H1 (cell line): ENCODE data around the gene HOGA1. TPM values are rescaled to one million over a fixed set of nuclear protein-coding genes. Genes with fewer than 3 reads are reported as not detected.

Source experiments
- CTCF ChIA-PET: fragments of 300-600 bp; sonication (Branson Sonifier 250); formaldehyde crosslinking; loops from one replicate; lab custom pipeline; 2021; ENCODE audit not compliant: partially characterized antibody; lab: Charles Lee
- POLR2A ChIA-PET: fragments of 300-600 bp; sonication (Branson Sonifier 250); formaldehyde crosslinking; loops from one replicate; lab custom pipeline; 2021; ENCODE audit warnings: inconsistent platforms; ENCODE audit not compliant: partially characterized antibody; lab: Charles Lee
- DNase-seq, 2 experiments: peaks; one replicate each; pipeline versions ENCODE4 v3.0.0 to v3.0.0-alpha.2; 2010 to 2022; ENCODE audit warnings: low spot score in 2 of 2, low read depth in 1 of 2, mixed read lengths in 1 of 2
- FAIRE-seq: peaks from 2 replicates; lab custom pipeline; 2011; peaks lifted over from hg19 to GRCh38; lab: Jason Lieb, UNC
- H2AFZ ChIP-seq: 2 replicates; pipeline ENCODE4 v1.8.1; 2012; ENCODE audit warnings: low read length, inconsistent platforms
- H2AK5ac ChIP-seq: 2 replicates; pipeline ENCODE4 v1.6.1; 2013; ENCODE audit warnings: low read depth, low read length
- H2BK120ac ChIP-seq: replicated peaks from 2 replicates; pipeline ENCODE3; 2013; ENCODE audit warnings: low read depth, low read length, inconsistent platforms
- H2BK12ac ChIP-seq: 2 replicates; pipeline ENCODE4 v1.6.1; 2013; ENCODE audit warnings: low read depth, low read length
- H2BK15ac ChIP-seq: 2 replicates; pipeline ENCODE4 v1.6.1; 2013; ENCODE audit warnings: low read length
- H2BK20ac ChIP-seq: 2 replicates; pipeline ENCODE4 v1.6.1; 2013; ENCODE audit warnings: low read length
- H2BK5ac ChIP-seq: 2 replicates; pipeline ENCODE4 v1.6.1; 2013; ENCODE audit warnings: low read depth, low read length
- H3K14ac ChIP-seq: 2 replicates; pipeline ENCODE4 v1.6.1; 2013; ENCODE audit warnings: inconsistent platforms; ENCODE audit not compliant: insufficient read length
- H3K18ac ChIP-seq: 2 replicates; pipeline ENCODE4 v1.6.1; 2013; ENCODE audit warnings: low read length; ENCODE audit errors: extremely low read depth
- H3K23ac ChIP-seq: 2 replicates; pipeline ENCODE4 v1.6.1; 2013; ENCODE audit warnings: inconsistent platforms; ENCODE audit not compliant: insufficient read length
- H3K23me2 ChIP-seq: 2 replicates; pipeline ENCODE4 v1.6.1; 2013; ENCODE audit warnings: low read depth, low read length
- H3K27ac ChIP-seq: 2 replicates; pipeline ENCODE4 v1.6.1; 2011; ENCODE audit warnings: low read depth, low read length, inconsistent platforms
- H3K27me3 ChIP-seq, 4 experiments: replicated peaks in 1 of 4; 1 replicate in 1 of 4; 2 replicates in 3 of 4; pipeline versions ENCODE4 v1.6.1 to v1.8.1; 2011 to 2013; ENCODE audit warnings: low read length in 3 of 4, mild to moderate bottlenecking in 3 of 4, inconsistent platforms in 2 of 4, mixed read lengths in 2 of 4, moderate library complexity in 1 of 4; ENCODE audit not compliant: control insufficient read depth in 3 of 4, insufficient read depth in 3 of 4; ENCODE audit errors: extremely low read depth in 1 of 4
- H3K36me3 ChIP-seq, 4 experiments: 2 replicates each; pipeline versions ENCODE4 v1.6.1 to v1.8.1; 2011 to 2013; ENCODE audit warnings: mild to moderate bottlenecking in 4 of 4, low read length in 3 of 4, moderate library complexity in 2 of 4, control low read depth in 1 of 4, inconsistent platforms in 1 of 4; ENCODE audit not compliant: insufficient read depth in 4 of 4, control insufficient read depth in 2 of 4
- H3K4ac ChIP-seq: replicated peaks from 2 replicates; pipeline ENCODE3; 2013; ENCODE audit warnings: low read length, low read depth, mixed read lengths, inconsistent platforms; ENCODE audit not compliant: insufficient read length
- H3K4me1 ChIP-seq, 4 experiments: replicated peaks in 1 of 4; 1 replicate in 1 of 4; 2 replicates in 3 of 4; pipeline versions ENCODE4 v1.6.1 to v1.8.1; 2011 to 2013; ENCODE audit warnings: low read length in 3 of 4, inconsistent platforms in 2 of 4, mixed read lengths in 1 of 4; ENCODE audit not compliant: insufficient read depth in 4 of 4, control insufficient read depth in 3 of 4
- H3K4me2 ChIP-seq, 2 experiments: 2 replicates each; pipeline versions ENCODE4 v1.6.1 to v1.8.1; 2011 to 2013; ENCODE audit warnings: low read depth in 2 of 2, low read length in 2 of 2, control low read depth in 1 of 2, inconsistent platforms in 1 of 2, mild to moderate bottlenecking in 1 of 2; ENCODE audit not compliant: insufficient read depth in 1 of 2
- H3K4me3 ChIP-seq, 4 experiments: fragments of 200-600, 300-600 bp in 1 of 4; sonication (generic), shearing (Covaris generic), sonication (Bioruptor Twin) in 1 of 4; 2 replicates each; pipeline versions ENCODE4 v1.5.1 to v1.8.1; 2011 to 2016; ENCODE audit warnings: low read length in 4 of 4, low read depth in 3 of 4, control low read depth in 2 of 4, inconsistent platforms in 2 of 4, mild to moderate bottlenecking in 2 of 4, mixed read lengths in 1 of 4, moderate library complexity in 1 of 4; ENCODE audit not compliant: insufficient read depth in 2 of 4; ENCODE audit errors: extremely low read depth in 1 of 4
- H3K56ac ChIP-seq: replicated peaks from 2 replicates; pipeline ENCODE3; 2013; ENCODE audit warnings: low read depth, mild to moderate bottlenecking, mixed read lengths, low read length, inconsistent platforms; ENCODE audit not compliant: insufficient read length
- H3K79me1 ChIP-seq: 2 replicates; pipeline ENCODE4 v1.6.1; 2013; ENCODE audit warnings: low read depth, low read length, control low read depth
- H3K79me2 ChIP-seq, 2 experiments: 2 replicates each; pipeline versions ENCODE4 v1.6.1 to v1.8.1; 2012 to 2013; ENCODE audit warnings: low read length in 2 of 2, mild to moderate bottlenecking in 2 of 2, inconsistent platforms in 1 of 2; ENCODE audit not compliant: insufficient read depth in 2 of 2, control insufficient read depth in 1 of 2
- H3K9ac ChIP-seq, 4 experiments: replicated peaks in 1 of 4; 1 replicate in 1 of 4; 2 replicates in 3 of 4; pipeline versions ENCODE4 v1.6.1 to v1.8.1; 2011 to 2013; ENCODE audit warnings: low read depth in 3 of 4, low read length in 3 of 4, control low read depth in 2 of 4, mild to moderate bottlenecking in 2 of 4, moderate library complexity in 2 of 4, inconsistent platforms in 1 of 4; ENCODE audit errors: extremely low read depth in 1 of 4
- H3K9me3 ChIP-seq, 2 experiments: 2 replicates each; pipeline versions ENCODE4 v1.6.1 to v1.8.1; 2012 to 2013; ENCODE audit warnings: mild to moderate bottlenecking in 2 of 2, moderate library complexity in 2 of 2, control low read depth in 1 of 2, inconsistent platforms in 1 of 2, low read depth in 1 of 2, low read length in 1 of 2, mixed read lengths in 1 of 2; ENCODE audit not compliant: insufficient read depth in 2 of 2
- H4K20me1 ChIP-seq, 2 experiments: replicated peaks in 1 of 2; 2 replicates each; pipeline versions ENCODE3 to v1.8.1; 2011 to 2013; ENCODE audit warnings: inconsistent platforms in 2 of 2, low read length in 2 of 2, mild to moderate bottlenecking in 1 of 2; ENCODE audit not compliant: insufficient read depth in 2 of 2, control insufficient read depth in 1 of 2
- H4K5ac ChIP-seq: 2 replicates; pipeline ENCODE4 v1.6.1; 2013; ENCODE audit warnings: low read length, low read depth, mixed read lengths, inconsistent platforms; ENCODE audit not compliant: insufficient read length
- H4K8ac ChIP-seq: 2 replicates; pipeline ENCODE4 v1.8.0; 2013; ENCODE audit warnings: mild to moderate bottlenecking, moderate library complexity, low read length, inconsistent platforms; ENCODE audit not compliant: insufficient read depth; ENCODE audit errors: extremely low read depth
- H4K91ac ChIP-seq: replicated peaks from 2 replicates; pipeline ENCODE3; 2013; ENCODE audit warnings: low read length, mixed read lengths, inconsistent platforms; ENCODE audit not compliant: insufficient read length
- BACH1 ChIP-seq: IDR thresholded peaks from 2 replicates; pipeline ENCODE4 v1.6.1; 2012; ENCODE audit warnings: low read length, improper control_type of control experiment
- GABPA ChIP-seq: IDR thresholded peaks from 2 replicates; pipeline ENCODE4 v1.6.1; 2011; ENCODE audit warnings: mild to moderate bottlenecking, low read length, moderate library complexity, borderline replicate concordance; ENCODE audit not compliant: insufficient read depth
- JUN ChIP-seq: IDR thresholded peaks from 2 replicates; pipeline ENCODE4 v1.6.1; 2011; ENCODE audit warnings: low read depth, mild to moderate bottlenecking, improper control_type of control experiment, low read length
- JUND ChIP-seq: IDR thresholded peaks from 2 replicates; pipeline ENCODE4 v1.6.1; 2011; ENCODE audit warnings: mild to moderate bottlenecking, improper control_type of control experiment, low read length
- RNF2 ChIP-seq: fragments of 200-900, 300-1000 bp; sonication (generic); IDR thresholded peaks from 2 replicates; pipeline ENCODE4 v1.7.1; 2016; ENCODE audit warnings: borderline replicate concordance, low read depth, mild to moderate bottlenecking, antibody characterized with exemption, low read length; ENCODE audit not compliant: poor library complexity, severe bottlenecking; ENCODE audit errors: missing control alignments
- RXRA ChIP-seq: IDR thresholded peaks from 2 replicates; pipeline ENCODE4 v1.6.1; 2011; ENCODE audit warnings: low read depth, mild to moderate bottlenecking, low read length, moderate library complexity; ENCODE audit not compliant: insufficient read depth
- SP4 ChIP-seq: IDR thresholded peaks from 2 replicates; pipeline ENCODE4 v1.6.1; 2012; ENCODE audit warnings: low read length, inconsistent platforms
- SUZ12 ChIP-seq: fragments of 200-600 bp; sonication (generic); IDR thresholded peaks from 2 replicates; pipeline ENCODE4 v1.6.1; 2012; ENCODE audit warnings: mild to moderate bottlenecking, inconsistent platforms, low read length, moderate library complexity, mixed read lengths
- TBP ChIP-seq: IDR thresholded peaks from 2 replicates; pipeline ENCODE4 v1.6.1; 2011; ENCODE audit warnings: low read depth, low read length, improper control_type of control experiment
- YY1 ChIP-seq: IDR thresholded peaks from 2 replicates; pipeline ENCODE4 v1.6.1; 2011; ENCODE audit warnings: low read depth, mild to moderate bottlenecking, low read length
- WGBS, 2 experiments: shearing (Covaris generic) in 1 of 2; methylation state at CpG; one replicate each; pipeline versions ENCODE4 v1.1.6 to v1.1.7; 2013 to 2015; ENCODE audit warnings: low lambda C conversion rate in 2 of 2, mixed read lengths in 2 of 2, inconsistent platforms in 1 of 2, low coverage in 1 of 2, missing lambda C conversion rate in 1 of 2; ENCODE audit not compliant: insufficient replicate concordance in 2 of 2, insufficient coverage in 1 of 2, insufficient read length in 1 of 2; ENCODE audit errors: extremely low coverage in 1 of 2, missing lambda C conversion rate in 1 of 2; 5-methylcytosine and 5-hydroxymethylcytosine counted together
- polyA plus RNA-seq, 7 experiments: library from polyadenylated mRNA; depleted of rRNA in 3 of 7; stranded (reverse) in 5 of 7; unstranded in 2 of 7; fragments of >200 nt in 5 of 7; fragments of 200-250 nt in 2 of 7; gene quantifications; 1 replicate in 5 of 7; 2 replicates in 1 of 7; 4 replicates in 1 of 7; pipeline versions ENCODE4 v1.2.1 to v1.2.3, GENCODE V29; 2011 to 2013; ENCODE audit warnings: missing spikeins in 2 of 7, mixed read lengths in 2 of 7
- total RNA-seq: library from RNA; stranded (reverse); fragmentation: NEBNext Ultra II Directional; extraction: Animal tissue kit (Norgen Biotek cat#: 25700); gene quantifications from 2 replicates; pipeline ENCODE4 v1.2.1, GENCODE V29; 2021
- TF ChIP-seq, protein P1 (sequence below), 3 experiments: IDR thresholded peaks; 1 replicate in 2 of 3; 2 replicates in 1 of 3; pipeline versions ENCODE4 v1.5.1 to v1.6.1; 2011; ENCODE audit warnings: low read length in 3 of 3, mild to moderate bottlenecking in 3 of 3, inconsistent platforms in 2 of 3, low read depth in 1 of 3, moderate library complexity in 1 of 3; ENCODE audit not compliant: insufficient read depth in 1 of 3; ENCODE audit errors: control extremely low read depth in 1 of 3

The HOGA1 gene
- total and polyA plus RNA-seq, 2 of the 8 experiments (the other 6 are each of a cell fraction or from before 2014, with no cell fraction given), result 0.28 to 1.00 TPM

DNA sequence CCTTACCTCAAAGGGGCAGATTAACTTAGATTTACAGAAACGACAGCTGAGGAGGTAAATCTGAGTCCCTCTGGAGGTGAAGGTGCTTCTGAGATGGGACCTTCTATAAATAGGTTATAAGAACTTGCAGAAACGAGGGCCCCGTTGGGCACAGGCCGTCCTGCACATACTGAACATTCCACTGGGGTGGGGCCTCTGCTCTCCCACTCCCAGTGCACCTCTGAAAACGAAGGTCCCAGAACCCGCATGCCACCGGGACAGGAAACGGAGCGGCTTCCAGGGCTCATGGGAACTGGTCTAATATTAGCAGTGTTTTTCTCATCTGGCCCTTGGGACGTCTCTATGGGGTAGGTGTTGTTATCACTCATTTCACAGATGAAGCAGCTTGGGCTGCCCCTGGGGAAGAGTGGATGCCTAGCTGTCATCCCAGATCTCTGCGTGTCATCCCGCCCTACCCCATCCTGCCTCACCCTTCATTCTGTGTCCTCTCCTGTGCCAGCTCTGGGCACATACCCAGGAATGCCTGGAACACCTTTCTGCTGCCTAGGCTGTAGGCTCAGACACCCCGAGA lies 24.9 kb downstream of the HOGA1 start:
- Histone ChIP-seq H2BK120ac (no peak overlapping the region), H2BK20ac (no peak overlapping the region), H3K18ac (no peak overlapping the region), H3K27ac (no peak overlapping the region), H3K4me2 (no peak overlapping the region), H3K79me1 (no peaks in the 10 kb centered on the region), H2BK5ac (no peak overlapping the region), H4K8ac (peak overlapping the region; percentile 86; the same call in 1 of the 2 replicates), H3K9me3 (no peaks in the 10 kb centered on the region), H3K4me3 (no peak overlapping the region), H3K23ac (no peak overlapping the region), H3K14ac (no peak overlapping the region), H3K56ac (no peak overlapping the region), H4K20me1 (no peaks in the 10 kb centered on the region), H3K4ac (no peak overlapping the region), H4K91ac (no peak overlapping the region), H2BK15ac (no peak overlapping the region), H2AFZ (no peak overlapping the region), H3K36me3 (no peaks in the 10 kb centered on the region), H3K9ac (no peak overlapping the region), H2BK12ac (no peak overlapping the region), H3K4me1 (peaks cover 0 to 5% (median 3%) of the 10 kb centered on the region in 4 experiments; a peak in 5 of 7 replicates), H2AK5ac (0 out of 2 replicates have a peak overlapping the region, but pooled peaks have one; percentile 1), H3K27me3 (no peaks in the 10 kb centered on the region), H3K79me2 (no peaks in the 10 kb centered on the region), H3K23me2 (no peaks in the 10 kb centered on the region), H4K5ac (no peak overlapping the region)
- no peak for FAIRE-seq
- WGBS, 2 experiments, result 93% methylated on average over 13 of the region's 13 CpGs; no CpG with 5 or more reads in 1 of the 2 experiments
- ChIA-PET POLR2A (interaction anchor here (0.6 kb wide), 1 partner anchor 120 kb away, joined by 5 read pairs; no protein-coding TSS in a partner anchor), CTCF (interaction anchor here (0.6 to 12.2 kb wide), 15 partner anchors 8 to 202 kb away, joined by 3 to 152 read pairs (median 4); partner anchors contain the start of genes ANKRD2 and C10orf62)
- no peak for DNase-seq
- TF ChIP-seq SP4 (no peak), SUZ12 (no peak), JUN (no peak), TBP (no peak), JUND (no peak), YY1 (no peak), BACH1 (no peak), RNF2 (no peak), GABPA (no peak), RXRA (no peak)
- TF ChIP-seq, protein P1, sequence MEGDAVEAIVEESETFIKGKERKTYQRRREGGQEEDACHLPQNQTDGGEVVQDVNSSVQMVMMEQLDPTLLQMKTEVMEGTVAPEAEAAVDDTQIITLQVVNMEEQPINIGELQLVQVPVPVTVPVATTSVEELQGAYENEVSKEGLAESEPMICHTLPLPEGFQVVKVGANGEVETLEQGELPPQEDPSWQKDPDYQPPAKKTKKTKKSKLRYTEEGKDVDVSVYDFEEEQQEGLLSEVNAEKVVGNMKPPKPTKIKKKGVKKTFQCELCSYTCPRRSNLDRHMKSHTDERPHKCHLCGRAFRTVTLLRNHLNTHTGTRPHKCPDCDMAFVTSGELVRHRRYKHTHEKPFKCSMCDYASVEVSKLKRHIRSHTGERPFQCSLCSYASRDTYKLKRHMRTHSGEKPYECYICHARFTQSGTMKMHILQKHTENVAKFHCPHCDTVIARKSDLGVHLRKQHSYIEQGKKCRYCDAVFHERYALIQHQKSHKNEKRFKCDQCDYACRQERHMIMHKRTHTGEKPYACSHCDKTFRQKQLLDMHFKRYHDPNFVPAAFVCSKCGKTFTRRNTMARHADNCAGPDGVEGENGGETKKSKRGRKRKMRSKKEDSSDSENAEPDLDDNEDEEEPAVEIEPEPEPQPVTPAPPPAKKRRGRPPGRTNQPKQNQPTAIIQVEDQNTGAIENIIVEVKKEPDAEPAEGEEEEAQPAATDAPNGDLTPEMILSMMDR (IDR thresholded peaks at IDR 0.05; ENCODE audit: control extremely low read depth in 1 of 3, insufficient read depth in 1 of 3, low read depth in 1 of 3, low read length in 3 of 3), result no peak
